HepG2 (cell line): ENCODE measurements around the gene RAB42. TPM values are rescaled to one million over a fixed set of nuclear protein-coding genes. Genes with fewer than 3 reads are reported as not detected.

ENCODE experiments used
- AKAP8 ChIP-seq: sonication (generic); formaldehyde crosslinking; IDR thresholded peaks from 2 replicates; pipeline ENCODE4 v1.5.1; 2020; ENCODE audit warnings: mild to moderate bottlenecking, missing genetic modification reagents
- FLYWCH1 ChIP-seq: sonication (generic); formaldehyde crosslinking; IDR thresholded peaks from 2 replicates; pipeline ENCODE4 v1.8.1; 2023; ENCODE audit warnings: mild to moderate bottlenecking, missing genetic modification reagents
- KLF16 ChIP-seq, 2 experiments: sonication (generic) in 1 of 2; formaldehyde crosslinking in 1 of 2; IDR thresholded peaks; 2 replicates each; pipeline versions ENCODE4 v1.6.1 to v1.8.0; 2016 to 2023; ENCODE audit warnings: missing genetic modification reagents in 2 of 2, missing compliant biosample characterization in 1 of 2
- RXRB ChIP-seq: IDR thresholded peaks from 2 replicates; pipeline ENCODE4 v1.6.1; 2016; ENCODE audit warnings: borderline replicate concordance, missing genetic modification reagents, missing compliant biosample characterization
- ZNF773 ChIP-seq: sonication (generic); formaldehyde crosslinking; IDR thresholded peaks from 2 replicates; pipeline ENCODE4 v1.4.0; 2020; ENCODE audit warnings: missing genetic modification reagents, borderline replicate concordance
- polyA plus RNA-seq, 8 experiments: library from polyadenylated mRNA; depleted of rRNA in 3 of 8; stranded (reverse) in 7 of 8; unstranded in 1 of 8; fragments of >200 nt; fragmentation: Illumina TruSeq in 4 of 8; extraction: Trizol in 4 of 8; gene quantifications; 2 replicates each; pipeline versions ENCODE4 v1.2.1 to v1.2.3, GENCODE V29; 2011 to 2016; ENCODE audit warnings: low read depth in 4 of 8, missing spikeins in 1 of 8, mixed read lengths in 1 of 8; ENCODE audit not compliant: insufficient read depth in 1 of 8
- total RNA-seq, 5 experiments: library from RNA; depleted of rRNA; stranded (reverse); fragments of >200 nt; fragmentation: Illumina TruSeq; extraction: Trizol; gene quantifications; 2 replicates each; pipeline ENCODE4 v1.2.3, GENCODE V29; 2016; ENCODE audit warnings: low read depth in 1 of 5
- TF ChIP-seq, protein P1 (sequence below), 2 experiments: fragments of 450-650 bp in 1 of 2; sonication (generic) in 1 of 2; formaldehyde crosslinking; IDR thresholded peaks; 2 replicates each; pipeline versions ENCODE4 v1.5.0 to v1.8.0; 2020 to 2022; ENCODE audit warnings: mild to moderate bottlenecking in 1 of 2, missing genetic modification reagents in 1 of 2
- TF ChIP-seq, protein P2 (sequence below): sonication (generic); formaldehyde crosslinking; IDR thresholded peaks from 2 replicates; pipeline ENCODE4 v1.4.0; 2020; ENCODE audit warnings: missing genetic modification reagents
- TF ChIP-seq, protein P3 (sequence below): sonication (generic); formaldehyde crosslinking; IDR thresholded peaks from 2 replicates; pipeline ENCODE4 v1.9.0; 2021; ENCODE audit warnings: mild to moderate bottlenecking, missing genetic modification reagents
- TF ChIP-seq, protein P4 (sequence below): sonication (generic); formaldehyde crosslinking; IDR thresholded peaks from 2 replicates; pipeline ENCODE4 v1.8.0; 2022; ENCODE audit warnings: missing genetic modification reagents, mild to moderate bottlenecking, borderline replicate concordance
- TF ChIP-seq, protein P5 (sequence below): sonication (generic); formaldehyde crosslinking; IDR thresholded peaks from 2 replicates; pipeline ENCODE4 v1.5.0; 2020; ENCODE audit warnings: mild to moderate bottlenecking, missing genetic modification reagents
- TF ChIP-seq, protein P6 (sequence below), 2 experiments: sonication (generic) in 1 of 2; formaldehyde crosslinking in 1 of 2; IDR thresholded peaks; 2 replicates each; pipeline versions ENCODE4 v1.5.1 to v1.6.1; 2011 to 2020; ENCODE audit warnings: borderline replicate concordance in 1 of 2, low read depth in 1 of 2, low read length in 1 of 2, mild to moderate bottlenecking in 1 of 2, missing genetic modification reagents in 1 of 2, moderate library complexity in 1 of 2

RAB42 gene
- total and polyA plus RNA-seq, 2 of the 13 experiments (the other 11 are each of a cell fraction or from before 2014, with no cell fraction given), result 10.4 to 166 TPM

DNA sequence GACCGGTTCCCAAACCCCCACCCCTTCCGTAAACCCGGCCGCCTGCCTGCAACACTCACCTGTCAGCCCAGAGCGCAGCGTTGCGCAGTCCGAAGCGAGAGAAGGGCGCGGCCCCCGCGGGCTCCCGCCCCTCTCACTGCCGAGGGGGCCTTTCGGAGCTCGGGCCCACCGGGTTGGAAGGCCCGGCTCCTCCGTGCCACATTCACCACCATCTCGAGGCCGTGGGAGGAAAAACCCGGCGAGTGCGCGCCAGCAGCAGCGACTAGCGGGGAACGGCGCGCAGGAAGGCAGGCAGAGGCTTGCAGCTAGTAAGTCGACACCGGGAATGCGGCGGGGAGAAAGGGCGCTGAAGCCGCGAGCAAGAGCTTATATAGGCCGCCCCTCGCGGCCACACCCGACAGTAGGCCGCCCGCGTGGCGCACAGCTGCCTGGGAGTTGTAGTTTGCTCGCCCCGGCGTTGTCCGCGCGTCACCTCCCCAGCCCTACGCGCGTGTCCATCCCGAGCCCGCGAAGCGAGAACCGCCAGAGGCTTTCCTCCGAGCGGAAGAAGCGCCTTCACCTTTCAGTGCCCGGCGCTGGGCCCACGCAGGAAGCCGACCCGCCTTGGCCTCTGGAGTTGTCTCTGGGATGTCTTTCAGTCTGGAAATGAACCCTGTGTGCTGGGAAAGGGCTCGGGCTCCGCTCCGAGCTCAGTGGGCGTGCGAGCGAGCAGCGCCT is 10.4 kb upstream of the RAB42 start (continued):
- TF ChIP-seq, protein P1, sequence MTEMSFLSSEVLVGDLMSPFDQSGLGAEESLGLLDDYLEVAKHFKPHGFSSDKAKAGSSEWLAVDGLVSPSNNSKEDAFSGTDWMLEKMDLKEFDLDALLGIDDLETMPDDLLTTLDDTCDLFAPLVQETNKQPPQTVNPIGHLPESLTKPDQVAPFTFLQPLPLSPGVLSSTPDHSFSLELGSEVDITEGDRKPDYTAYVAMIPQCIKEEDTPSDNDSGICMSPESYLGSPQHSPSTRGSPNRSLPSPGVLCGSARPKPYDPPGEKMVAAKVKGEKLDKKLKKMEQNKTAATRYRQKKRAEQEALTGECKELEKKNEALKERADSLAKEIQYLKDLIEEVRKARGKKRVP (CRISPR knock-in tag; IDR thresholded peaks at IDR 0.05), result 0 out of 4 replicates have a peak, but pooled peaks of 1 of the 2 experiments have one; percentile 73
- TF ChIP-seq AKAP8 (CRISPR knock-in tag) (peak; percentile 78), RXRB (peak; percentile 60; the same call in 1 of the 2 replicates), FLYWCH1 (CRISPR knock-in tag) (no peak), ZNF773 (peak; percentile 60; the same call in 1 of the 2 replicates), KLF16 (CRISPR knock-in tag; IDR thresholded peaks at IDR 0.05) (peak in 1 of 2 experiments; percentile 97; a peak in 2 of 4 replicates)
- TF ChIP-seq, protein P2, sequence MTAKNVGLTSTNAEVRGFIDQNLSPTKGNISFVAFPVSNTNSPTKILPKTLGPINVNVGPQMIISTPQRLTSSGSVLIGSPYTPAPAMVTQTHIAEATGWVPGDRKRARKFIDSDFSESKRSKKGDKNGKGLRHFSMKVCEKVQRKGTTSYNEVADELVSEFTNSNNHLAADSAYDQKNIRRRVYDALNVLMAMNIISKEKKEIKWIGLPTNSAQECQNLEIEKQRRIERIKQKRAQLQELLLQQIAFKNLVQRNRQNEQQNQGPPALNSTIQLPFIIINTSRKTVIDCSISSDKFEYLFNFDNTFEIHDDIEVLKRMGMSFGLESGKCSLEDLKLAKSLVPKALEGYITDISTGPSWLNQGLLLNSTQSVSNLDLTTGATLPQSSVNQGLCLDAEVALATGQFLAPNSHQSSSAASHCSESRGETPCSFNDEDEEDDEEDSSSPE (CRISPR knock-in tag), result peak; percentile 95
- TF ChIP-seq, protein P3, sequence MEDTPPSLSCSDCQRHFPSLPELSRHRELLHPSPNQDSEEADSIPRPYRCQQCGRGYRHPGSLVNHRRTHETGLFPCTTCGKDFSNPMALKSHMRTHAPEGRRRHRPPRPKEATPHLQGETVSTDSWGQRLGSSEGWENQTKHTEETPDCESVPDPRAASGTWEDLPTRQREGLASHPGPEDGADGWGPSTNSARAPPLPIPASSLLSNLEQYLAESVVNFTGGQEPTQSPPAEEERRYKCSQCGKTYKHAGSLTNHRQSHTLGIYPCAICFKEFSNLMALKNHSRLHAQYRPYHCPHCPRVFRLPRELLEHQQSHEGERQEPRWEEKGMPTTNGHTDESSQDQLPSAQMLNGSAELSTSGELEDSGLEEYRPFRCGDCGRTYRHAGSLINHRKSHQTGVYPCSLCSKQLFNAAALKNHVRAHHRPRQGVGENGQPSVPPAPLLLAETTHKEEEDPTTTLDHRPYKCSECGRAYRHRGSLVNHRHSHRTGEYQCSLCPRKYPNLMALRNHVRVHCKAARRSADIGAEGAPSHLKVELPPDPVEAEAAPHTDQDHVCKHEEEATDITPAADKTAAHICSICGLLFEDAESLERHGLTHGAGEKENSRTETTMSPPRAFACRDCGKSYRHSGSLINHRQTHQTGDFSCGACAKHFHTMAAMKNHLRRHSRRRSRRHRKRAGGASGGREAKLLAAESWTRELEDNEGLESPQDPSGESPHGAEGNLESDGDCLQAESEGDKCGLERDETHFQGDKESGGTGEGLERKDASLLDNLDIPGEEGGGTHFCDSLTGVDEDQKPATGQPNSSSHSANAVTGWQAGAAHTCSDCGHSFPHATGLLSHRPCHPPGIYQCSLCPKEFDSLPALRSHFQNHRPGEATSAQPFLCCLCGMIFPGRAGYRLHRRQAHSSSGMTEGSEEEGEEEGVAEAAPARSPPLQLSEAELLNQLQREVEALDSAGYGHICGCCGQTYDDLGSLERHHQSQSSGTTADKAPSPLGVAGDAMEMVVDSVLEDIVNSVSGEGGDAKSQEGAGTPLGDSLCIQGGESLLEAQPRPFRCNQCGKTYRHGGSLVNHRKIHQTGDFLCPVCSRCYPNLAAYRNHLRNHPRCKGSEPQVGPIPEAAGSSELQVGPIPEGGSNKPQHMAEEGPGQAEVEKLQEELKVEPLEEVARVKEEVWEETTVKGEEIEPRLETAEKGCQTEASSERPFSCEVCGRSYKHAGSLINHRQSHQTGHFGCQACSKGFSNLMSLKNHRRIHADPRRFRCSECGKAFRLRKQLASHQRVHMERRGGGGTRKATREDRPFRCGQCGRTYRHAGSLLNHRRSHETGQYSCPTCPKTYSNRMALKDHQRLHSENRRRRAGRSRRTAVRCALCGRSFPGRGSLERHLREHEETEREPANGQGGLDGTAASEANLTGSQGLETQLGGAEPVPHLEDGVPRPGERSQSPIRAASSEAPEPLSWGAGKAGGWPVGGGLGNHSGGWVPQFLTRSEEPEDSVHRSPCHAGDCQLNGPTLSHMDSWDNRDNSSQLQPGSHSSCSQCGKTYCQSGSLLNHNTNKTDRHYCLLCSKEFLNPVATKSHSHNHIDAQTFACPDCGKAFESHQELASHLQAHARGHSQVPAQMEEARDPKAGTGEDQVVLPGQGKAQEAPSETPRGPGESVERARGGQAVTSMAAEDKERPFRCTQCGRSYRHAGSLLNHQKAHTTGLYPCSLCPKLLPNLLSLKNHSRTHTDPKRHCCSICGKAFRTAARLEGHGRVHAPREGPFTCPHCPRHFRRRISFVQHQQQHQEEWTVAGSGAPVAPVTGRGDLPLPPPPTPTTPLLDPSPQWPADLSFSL (CRISPR knock-in tag), result peak; percentile 16; the same call in 1 of the 2 replicates
- TF ChIP-seq, protein P4, sequence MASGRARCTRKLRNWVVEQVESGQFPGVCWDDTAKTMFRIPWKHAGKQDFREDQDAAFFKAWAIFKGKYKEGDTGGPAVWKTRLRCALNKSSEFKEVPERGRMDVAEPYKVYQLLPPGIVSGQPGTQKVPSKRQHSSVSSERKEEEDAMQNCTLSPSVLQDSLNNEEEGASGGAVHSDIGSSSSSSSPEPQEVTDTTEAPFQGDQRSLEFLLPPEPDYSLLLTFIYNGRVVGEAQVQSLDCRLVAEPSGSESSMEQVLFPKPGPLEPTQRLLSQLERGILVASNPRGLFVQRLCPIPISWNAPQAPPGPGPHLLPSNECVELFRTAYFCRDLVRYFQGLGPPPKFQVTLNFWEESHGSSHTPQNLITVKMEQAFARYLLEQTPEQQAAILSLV (CRISPR knock-in tag), result peak; percentile 84; the same call in 1 of the 2 replicates
- TF ChIP-seq, protein P5, sequence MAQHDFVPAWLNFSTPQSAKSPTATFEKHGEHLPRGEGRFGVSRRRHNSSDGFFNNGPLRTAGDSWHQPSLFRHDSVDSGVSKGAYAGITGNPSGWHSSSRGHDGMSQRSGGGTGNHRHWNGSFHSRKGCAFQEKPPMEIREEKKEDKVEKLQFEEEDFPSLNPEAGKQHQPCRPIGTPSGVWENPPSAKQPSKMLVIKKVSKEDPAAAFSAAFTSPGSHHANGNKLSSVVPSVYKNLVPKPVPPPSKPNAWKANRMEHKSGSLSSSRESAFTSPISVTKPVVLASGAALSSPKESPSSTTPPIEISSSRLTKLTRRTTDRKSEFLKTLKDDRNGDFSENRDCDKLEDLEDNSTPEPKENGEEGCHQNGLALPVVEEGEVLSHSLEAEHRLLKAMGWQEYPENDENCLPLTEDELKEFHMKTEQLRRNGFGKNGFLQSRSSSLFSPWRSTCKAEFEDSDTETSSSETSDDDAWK, result no peak
- TF ChIP-seq, protein P6, sequence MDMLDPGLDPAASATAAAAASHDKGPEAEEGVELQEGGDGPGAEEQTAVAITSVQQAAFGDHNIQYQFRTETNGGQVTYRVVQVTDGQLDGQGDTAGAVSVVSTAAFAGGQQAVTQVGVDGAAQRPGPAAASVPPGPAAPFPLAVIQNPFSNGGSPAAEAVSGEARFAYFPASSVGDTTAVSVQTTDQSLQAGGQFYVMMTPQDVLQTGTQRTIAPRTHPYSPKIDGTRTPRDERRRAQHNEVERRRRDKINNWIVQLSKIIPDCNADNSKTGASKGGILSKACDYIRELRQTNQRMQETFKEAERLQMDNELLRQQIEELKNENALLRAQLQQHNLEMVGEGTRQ (IDR thresholded peaks at IDR 0.05; ENCODE audit: low read depth, low read length), result no peak
- TF ChIP-seq, protein P6 (CRISPR knock-in tag; IDR thresholded peaks at IDR 0.05; ENCODE audit: borderline replicate concordance), result peak; percentile 72; the same call in 1 of the 2 replicates
